NCI-H345 treated with DMSO at 0.1 percent for 48 hours (cell line): ENCODE measurements around the gene SPDEF.
A peak's percentile ranks its signal among the peaks of the same experiment; 100 is the strongest.

ENCODE experiments used
- DNase-seq: peaks from one replicate; lab custom pipeline; 2025; ENCODE audit not compliant: unreplicated experiment; lab: John Stamatoyannopoulos, UW

The SPDEF gene

DNA sequence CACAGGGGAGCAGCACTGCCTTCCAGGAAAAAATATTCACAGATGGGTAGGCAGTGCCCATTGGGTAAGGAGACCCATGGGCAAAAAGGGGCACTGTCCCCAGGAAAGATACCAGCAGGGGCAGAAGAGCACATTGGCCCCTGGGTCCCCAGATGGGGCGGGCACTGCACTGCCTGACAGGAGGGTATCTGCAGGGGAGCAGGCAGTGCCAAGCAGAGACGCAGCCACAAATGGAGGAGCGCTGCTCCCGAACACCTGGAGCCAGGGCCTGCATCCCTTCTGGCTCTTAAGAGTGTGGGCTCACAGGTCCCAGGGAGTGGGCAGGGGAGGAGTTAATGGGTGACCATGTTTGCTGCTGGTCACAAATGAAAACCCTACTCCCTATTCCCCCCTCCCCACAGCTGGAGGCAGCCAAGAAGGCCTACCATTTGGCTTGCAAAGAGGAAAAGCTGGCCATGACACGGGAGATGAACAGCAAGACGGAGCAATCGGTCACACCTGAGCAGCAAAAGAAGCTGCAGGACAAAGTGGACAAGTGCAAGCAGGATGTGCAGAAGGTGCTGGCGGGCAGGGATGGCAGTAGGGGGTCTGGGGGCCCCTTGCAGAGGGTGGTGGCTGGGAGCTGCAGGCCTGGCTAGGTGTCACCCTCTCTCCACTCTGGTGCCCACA is 27.0 kb downstream of the SPDEF start:
- no peak for DNase-seq

DNA sequence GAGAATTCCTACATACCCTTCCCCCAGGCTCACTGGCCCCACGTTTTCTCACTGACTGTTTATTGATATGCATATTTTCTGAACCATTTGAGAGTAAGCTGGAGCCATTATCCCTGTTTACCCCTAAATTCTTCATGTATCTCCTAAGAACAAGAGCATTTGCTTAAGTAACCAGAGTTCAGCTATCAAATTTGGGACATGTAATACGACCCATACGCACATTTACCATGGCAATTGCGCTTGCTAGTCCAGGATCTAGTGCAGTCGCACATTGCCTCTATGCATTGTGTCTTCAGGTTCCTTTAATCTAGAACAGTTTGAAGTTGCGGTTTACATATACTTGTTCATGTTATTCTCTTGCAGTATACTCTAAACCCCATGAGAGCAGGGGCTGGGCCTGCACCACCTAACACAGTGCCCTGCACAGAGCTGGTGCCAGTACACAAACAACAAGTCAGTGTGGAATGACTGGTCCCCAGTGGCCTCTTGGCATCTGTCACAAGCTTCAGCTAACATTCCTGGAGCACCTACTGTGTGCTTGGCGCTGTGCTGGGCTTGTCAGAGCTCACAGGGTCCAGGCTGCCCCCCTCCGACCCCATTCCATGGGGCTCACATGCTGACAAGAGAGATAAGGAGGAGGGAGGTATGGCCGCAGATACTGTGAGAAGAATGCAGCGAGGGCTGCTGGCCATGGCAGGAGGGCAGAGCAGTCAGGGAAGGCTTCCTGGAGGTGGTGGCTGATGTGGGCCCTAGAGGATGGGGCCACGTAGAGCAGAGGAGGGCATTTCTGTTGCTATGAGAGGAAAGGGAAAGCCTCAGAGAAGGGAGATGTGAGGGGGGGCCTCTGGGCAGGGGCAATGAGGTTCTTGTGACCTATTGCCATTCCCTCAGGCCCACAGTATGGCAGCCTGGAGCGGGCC is 28.1 kb downstream of the SPDEF start:
- no peak for DNase-seq

GRCh38 chr6:34526992-34527728 is 29.0 kb downstream of the SPDEF start:
- peak; percentile 86 for DNase-seq

GRCh38 chr6:34526241-34526972 is 29.7 kb downstream of the SPDEF start:
- DNase-seq, result no peak

GRCh38 chr6:34525431-34526175 is 30.5 kb downstream of the SPDEF start:
- DNase-seq, result no peak

- no peak for DNase-seq
Observed at GRCh38 chr6:34524971-34525370, 31.2 kb downstream of the SPDEF start.

GRCh38 chr6:34524499-34524898 is 31.6 kb downstream of the SPDEF start:
- no peak for DNase-seq

DNA sequence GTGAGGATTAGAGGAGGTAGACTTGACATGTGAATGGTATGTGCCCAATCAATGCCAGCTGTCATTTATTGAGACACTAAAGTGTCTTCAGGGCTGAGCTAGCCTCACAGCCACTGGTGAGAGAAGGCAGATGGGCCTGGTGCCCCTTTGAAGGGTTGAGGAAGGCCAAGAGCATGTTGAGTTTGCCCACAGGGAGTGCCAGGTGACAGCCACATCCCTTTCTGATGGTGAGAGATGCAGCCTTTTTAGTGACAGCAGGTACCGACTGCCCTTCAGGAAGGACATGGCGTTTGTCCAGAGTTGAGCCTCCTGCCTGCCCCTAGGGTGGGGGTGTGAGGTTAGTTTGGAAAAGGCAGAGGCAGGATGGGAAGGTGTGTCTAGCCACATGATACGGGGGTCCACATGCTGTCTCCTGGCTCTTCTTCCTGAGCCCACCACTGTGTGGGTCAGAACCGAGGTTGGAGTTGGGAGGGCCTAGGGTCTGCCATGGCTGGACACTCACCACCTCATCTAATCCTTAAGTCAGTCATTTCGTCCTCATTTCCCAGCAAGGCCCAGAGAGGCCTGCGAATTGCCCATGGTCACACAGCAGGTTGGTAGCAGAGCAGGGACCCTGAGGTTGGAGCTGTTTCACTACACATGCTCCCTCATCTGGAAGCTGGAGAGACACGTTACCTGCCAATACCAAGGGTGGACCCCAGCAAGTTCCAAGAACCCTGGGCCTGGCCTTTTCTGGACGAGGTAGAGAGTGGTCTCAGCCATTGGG is 32.5 kb downstream of the SPDEF start:
- no peak for DNase-seq

DNA sequence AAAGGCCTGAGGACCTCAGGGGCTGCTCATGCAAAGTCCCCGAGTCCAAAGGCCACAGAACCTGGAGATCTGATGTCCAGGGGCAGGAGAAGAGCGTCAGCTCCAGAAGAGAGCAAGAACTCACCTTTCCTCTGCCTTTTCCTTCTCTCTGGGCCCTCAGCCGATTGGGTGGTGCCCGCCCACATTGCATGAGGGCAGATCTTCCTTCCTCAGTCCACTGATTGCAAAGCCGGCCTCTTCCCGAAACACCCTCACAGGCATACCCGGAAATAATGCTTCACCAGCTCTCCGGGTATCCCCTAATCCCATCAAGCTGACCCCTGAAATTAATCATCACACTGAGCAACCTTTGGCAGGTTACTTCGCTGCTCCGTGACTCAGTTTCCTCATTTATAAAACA is 33.4 kb downstream of the SPDEF start:
- DNase-seq, result no peak

DNA sequence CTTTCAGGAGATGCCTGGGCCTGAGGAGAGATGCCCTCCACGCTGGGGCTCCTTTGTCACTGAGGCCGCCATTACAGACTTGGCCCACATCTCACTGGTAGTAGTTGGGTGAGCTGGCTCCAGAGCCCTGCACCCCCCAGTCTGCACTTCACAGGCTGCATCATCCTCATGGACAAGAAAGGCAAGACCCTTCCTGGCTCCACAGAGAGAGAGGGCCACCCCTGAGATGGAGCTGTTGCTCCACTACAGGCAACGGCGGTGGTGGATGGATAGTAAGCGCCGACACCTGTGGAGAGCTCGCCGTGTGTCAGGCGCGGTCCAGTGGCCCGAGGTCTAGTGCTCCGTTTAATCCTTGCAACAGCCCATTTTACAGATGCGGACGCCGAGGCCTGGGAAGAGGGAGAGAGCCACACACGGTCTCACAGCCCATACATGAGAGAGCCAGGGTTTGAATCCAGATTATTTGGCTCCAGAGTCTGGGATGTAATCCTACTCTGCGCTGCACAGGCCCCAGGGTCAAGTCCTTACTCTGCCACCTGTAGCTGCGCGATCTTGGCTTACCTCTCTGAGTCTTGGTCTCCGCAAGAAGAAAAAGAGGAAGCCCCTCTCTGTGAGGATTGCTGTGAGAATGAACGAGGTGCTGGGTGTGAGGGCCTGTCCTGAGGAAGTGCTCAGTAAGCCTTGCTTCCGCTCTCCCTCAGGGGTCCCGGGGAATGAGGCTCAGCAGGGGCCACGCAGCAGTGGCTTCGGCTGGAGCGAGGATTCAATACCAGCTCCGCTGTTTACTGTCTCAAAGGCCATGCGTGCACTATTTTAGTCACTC is 34.5 kb downstream of the SPDEF start:
- no peak for DNase-seq

DNA sequence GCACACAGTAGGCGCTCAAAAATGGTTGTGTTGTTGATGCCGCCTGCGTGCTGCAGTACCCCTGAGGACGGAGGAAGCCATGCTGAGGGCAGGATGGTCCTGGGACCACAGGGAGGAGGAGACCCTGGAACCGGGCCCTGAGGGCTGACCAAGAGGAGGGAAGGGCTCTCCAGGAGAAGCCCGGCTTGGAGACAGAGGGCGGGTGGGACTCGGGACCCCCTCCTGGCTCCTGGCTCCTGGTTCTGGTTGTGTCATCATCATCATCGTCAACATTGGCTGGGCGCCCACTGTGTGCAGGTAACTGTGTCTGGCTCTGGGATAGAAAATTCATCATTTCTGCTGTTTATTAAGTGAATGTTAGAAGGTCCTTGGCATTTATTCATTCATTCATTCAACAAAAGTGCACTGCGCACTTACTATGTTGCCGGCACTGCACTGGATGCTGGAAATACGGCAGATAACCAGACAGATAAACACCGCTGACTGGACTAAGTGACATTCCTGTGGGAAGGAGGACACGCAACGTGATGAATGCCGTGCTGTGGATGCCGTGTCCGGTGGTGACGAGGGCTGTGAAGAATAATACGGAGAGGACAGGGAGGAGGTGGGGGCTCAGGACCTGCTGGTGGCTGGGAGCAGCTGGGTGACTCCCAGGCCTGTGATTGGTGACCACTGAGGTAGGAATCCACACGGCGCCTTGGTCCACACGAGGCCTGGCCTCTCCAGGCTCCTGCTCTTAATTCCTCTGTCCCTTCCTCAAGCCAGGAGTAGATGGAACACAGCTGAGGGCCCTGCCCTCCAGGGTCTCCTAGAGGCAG is 35.3 kb downstream of the SPDEF start:
- DNase-seq, result no peak

- DNase-seq, result no peak
Observed at GRCh38 chr6:34519971-34520644, 36.0 kb downstream of the SPDEF start.

- no peak for DNase-seq
Observed at GRCh38 chr6:34518669-34519365, 37.3 kb downstream of the SPDEF start.

GRCh38 chr6:34517966-34518365 is 38.2 kb downstream of the SPDEF start:
- DNase-seq, result no peak

DNA sequence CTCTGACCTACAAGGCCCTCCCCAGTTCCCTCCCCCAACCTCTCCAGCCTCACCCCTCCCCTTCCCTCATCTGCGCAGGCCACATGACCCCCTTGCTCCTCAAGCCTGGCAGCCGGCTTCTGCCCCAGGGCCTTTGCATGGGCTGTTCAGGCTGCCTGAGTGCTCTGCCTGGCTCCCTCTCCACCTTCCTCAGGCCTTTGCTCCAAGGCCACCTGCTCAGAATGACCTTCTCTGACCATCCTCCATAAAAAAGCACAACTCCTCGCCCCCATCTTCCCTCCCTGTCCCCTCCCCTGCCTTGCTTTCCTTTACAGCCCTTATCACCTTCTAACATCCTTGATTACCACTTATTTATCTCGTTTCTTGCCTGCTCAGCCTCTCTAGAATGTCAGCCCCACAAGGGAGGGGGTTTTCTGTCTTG is 38.7 kb downstream of the SPDEF start:
- DNase-seq, result no peak

DNA sequence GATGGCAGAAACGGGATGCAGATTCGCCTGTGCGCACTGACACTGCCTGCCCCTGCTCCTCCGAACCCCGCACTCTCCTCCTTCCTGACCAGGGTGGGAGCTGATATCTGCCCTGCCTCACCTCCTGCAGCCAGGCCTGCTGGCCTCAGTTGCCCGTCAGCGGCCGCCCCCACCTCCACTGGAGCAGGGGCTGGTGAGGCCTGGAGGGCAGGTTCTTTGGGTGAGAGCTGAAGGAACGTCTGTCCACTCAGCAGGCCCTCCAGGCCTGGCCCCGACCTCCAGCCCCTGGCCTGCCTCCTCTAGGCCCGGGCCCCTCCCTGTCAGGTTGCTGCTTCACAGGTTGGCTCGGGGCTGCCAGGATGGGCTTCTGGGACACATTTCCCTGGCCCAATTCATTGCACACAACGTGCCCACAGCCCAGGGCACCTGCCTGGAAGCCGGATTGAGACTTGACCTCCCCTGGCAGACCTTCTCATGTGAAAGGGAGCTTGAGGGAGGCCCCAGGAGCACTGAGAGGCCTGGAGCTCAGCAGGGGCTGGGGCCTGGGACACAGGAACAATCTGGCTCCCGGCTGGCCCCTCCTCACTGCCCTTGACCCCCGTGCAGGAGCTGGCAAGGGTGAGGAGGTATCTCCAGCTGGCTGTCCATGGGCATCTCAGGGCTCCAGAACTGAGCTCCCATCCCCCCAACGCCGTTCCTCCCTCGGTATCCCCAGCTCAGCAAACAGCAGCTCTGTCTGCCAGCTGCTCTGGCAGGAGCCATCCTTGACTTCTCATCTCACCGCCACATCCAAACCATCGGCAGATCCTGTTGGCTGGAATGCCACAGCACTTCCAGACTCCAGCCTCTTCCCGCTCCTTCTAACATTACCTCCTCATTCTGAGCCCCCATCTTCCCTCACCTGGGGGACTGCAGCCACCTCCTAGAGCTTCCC is 39.5 kb downstream of the SPDEF start:
- DNase-seq, result no peak
